HepG2 (cell line): ENCODE results near the gene WDR93. TPM values are rescaled to one million over a fixed set of nuclear protein-coding genes. Genes with fewer than 3 reads are reported as not detected.

Source experiments
- ATAC-seq: fragments of 200-7000 bp; cut with Tn5 transposase; 3 replicates; pipeline ENCODE4 v1.9.1; 2020; ENCODE audit warnings: mild to moderate bottlenecking, moderate library complexity
- BruUV-seq: library from RNA; stranded (reverse); fragments of 400-500 nt; replicated peaks from 2 replicates; lab custom pipeline; 2021; lab: Mats Ljungman, UMichigan
- CTCF ChIA-PET: fragments of 300-600 bp; formaldehyde crosslinking; extraction: SDS; loops from one replicate; lab custom pipeline; 2021; ENCODE audit warnings: low total read pairs, inconsistent platforms, low intra/inter-chr PET ratio; lab: Yijun Ruan, JAX
- POLR2A ChIA-PET: fragments of 350-600 bp; sonication (Branson Sonifier 250); formaldehyde crosslinking; loops from one replicate; lab custom pipeline; 2020; ENCODE audit warnings: antibody characterized with exemption, inconsistent platforms; lab: Yijun Ruan, JAX
- DNase-seq: peaks from one replicate; pipeline ENCODE4 v3.0.0-alpha.2; 2015; ENCODE audit warnings: low spot score
- FAIRE-seq: peaks from 3 replicates; lab custom pipeline; 2011; peaks lifted over from hg19 to GRCh38; lab: Jason Lieb, UNC
- H2AFZ ChIP-seq: one replicate; pipeline ENCODE4 v1.6.1; 2011; ENCODE audit warnings: low read length, inconsistent platforms
- H3K27ac ChIP-seq: fragments of 300-600 bp; 3 replicates; pipeline ENCODE4 v1.8.0; 2011; ENCODE audit warnings: mixed run types, mild to moderate bottlenecking, mixed read lengths, low read length, inconsistent platforms; ENCODE audit not compliant: insufficient read depth; ENCODE audit errors: extremely low read length
- H3K27me3 ChIP-seq, 2 experiments: fragments of 200-600 bp in 1 of 2; 2 replicates in 1 of 2; 3 replicates in 1 of 2; pipeline versions ENCODE4 v1.6.0 to v1.8.0; 2011; ENCODE audit warnings: low read length in 2 of 2, mild to moderate bottlenecking in 2 of 2, moderate library complexity in 2 of 2, inconsistent platforms in 1 of 2; ENCODE audit not compliant: insufficient read depth in 2 of 2, control insufficient read depth in 1 of 2
- H3K36me3 ChIP-seq, 2 experiments: fragments of 200-600 bp in 1 of 2; replicated peaks in 1 of 2; 2 replicates in 1 of 2; 3 replicates in 1 of 2; pipeline versions ENCODE4 v1.5.1 to v1.8.0; 2011; ENCODE audit warnings: low read length in 2 of 2, inconsistent platforms in 1 of 2; ENCODE audit not compliant: insufficient read depth in 2 of 2, control insufficient read depth in 1 of 2
- H3K4me1 ChIP-seq: 2 replicates; pipeline ENCODE4 v1.5.1; 2012; ENCODE audit warnings: low read length, inconsistent platforms; ENCODE audit not compliant: insufficient read depth
- H3K4me2 ChIP-seq: 2 replicates; pipeline ENCODE4 v1.6.0; 2011; ENCODE audit warnings: low read depth, low read length, inconsistent platforms
- H3K4me3 ChIP-seq, 3 experiments: fragments of 200-600 bp in 1 of 3; sonication (generic), shearing (Covaris generic) in 1 of 3; replicated peaks in 1 of 3; 2 replicates each; pipeline ENCODE4 v1.5.1; 2011 to 2016; ENCODE audit warnings: low read length in 3 of 3, inconsistent platforms in 2 of 3, low read depth in 2 of 3, mild to moderate bottlenecking in 2 of 3, control low read depth in 1 of 3, mixed read lengths in 1 of 3; ENCODE audit not compliant: insufficient read depth in 1 of 3
- H3K79me2 ChIP-seq: one replicate; pipeline ENCODE4 v1.6.1; 2011; ENCODE audit warnings: low read length, inconsistent platforms; ENCODE audit not compliant: insufficient read depth
- H3K9ac ChIP-seq: 2 replicates; pipeline ENCODE4 v1.6.0; 2011; ENCODE audit warnings: mild to moderate bottlenecking, low read depth, low read length, inconsistent platforms; ENCODE audit not compliant: insufficient read depth
- H3K9me3 ChIP-seq: 2 replicates; pipeline ENCODE4 v1.5.1; 2012; ENCODE audit warnings: mild to moderate bottlenecking, low read length
- H4K20me1 ChIP-seq: 2 replicates; pipeline ENCODE4 v1.6.0; 2011; ENCODE audit warnings: inconsistent platforms, mild to moderate bottlenecking, low read length, moderate library complexity; ENCODE audit not compliant: insufficient read depth
- ATF1 ChIP-seq: IDR thresholded peaks from 2 replicates; pipeline ENCODE4 v1.6.1; 2016; ENCODE audit warnings: mild to moderate bottlenecking, control low read depth
- CTCF ChIP-seq: sonication (generic); formaldehyde crosslinking; IDR thresholded peaks from 2 replicates; pipeline ENCODE4 v1.5.0; 2020; ENCODE audit warnings: mild to moderate bottlenecking, missing genetic modification reagents, moderate library complexity
- HNRNPUL1 ChIP-seq: fragments of 200-400 bp; formaldehyde crosslinking; IDR thresholded peaks from 2 replicates; pipeline ENCODE4 v1.6.1; 2017; ENCODE audit warnings: low read depth, mild to moderate bottlenecking, low read length, moderate library complexity
- NCOR1 ChIP-seq: fragments of 200-600 bp; sonication (generic); IDR thresholded peaks from 2 replicates; pipeline ENCODE4 v1.7.0; 2017; ENCODE audit warnings: antibody characterized with exemption, low read length, borderline replicate concordance
- NR1H2 ChIP-seq: sonication (generic); formaldehyde crosslinking; IDR thresholded peaks from 2 replicates; pipeline ENCODE4 v1.8.1; 2022; ENCODE audit warnings: low read depth, missing genetic modification reagents, borderline replicate concordance
- NR2C2 ChIP-seq: sonication (generic); formaldehyde crosslinking; IDR thresholded peaks from 2 replicates; pipeline ENCODE4 v1.4.0; 2020; ENCODE audit warnings: missing genetic modification reagents, mild to moderate bottlenecking, moderate library complexity, borderline replicate concordance
- PAF1 ChIP-seq: IDR thresholded peaks from 2 replicates; pipeline ENCODE4 v1.6.1; 2016; ENCODE audit warnings: missing genetic modification reagents, missing compliant biosample characterization
- POGK ChIP-seq: sonication (generic); formaldehyde crosslinking; conservative IDR thresholded peaks from 2 replicates; pipeline ENCODE4 v1.8.0; 2022; ENCODE audit warnings: mild to moderate bottlenecking, moderate library complexity, missing genetic modification reagents
- SP140L ChIP-seq: sonication (generic); formaldehyde crosslinking; IDR thresholded peaks from 2 replicates; pipeline ENCODE4 v1.4.0; 2020; ENCODE audit warnings: missing genetic modification reagents, borderline replicate concordance
- TOE1 ChIP-seq: sonication (generic); formaldehyde crosslinking; IDR thresholded peaks from 2 replicates; pipeline ENCODE4 v1.4.0; 2020; ENCODE audit warnings: mild to moderate bottlenecking, missing genetic modification reagents
- TRIM24 ChIP-seq: sonication (generic); formaldehyde crosslinking; IDR thresholded peaks from 2 replicates; pipeline ENCODE4 v1.8.0; 2022; ENCODE audit warnings: mild to moderate bottlenecking, missing genetic modification reagents
- ZBTB4 ChIP-seq: sonication (generic); formaldehyde crosslinking; IDR thresholded peaks from 2 replicates; pipeline ENCODE4 v1.4.0; 2020; ENCODE audit warnings: missing genetic modification reagents, mild to moderate bottlenecking, borderline replicate concordance
- ZKSCAN8 ChIP-seq: IDR thresholded peaks from 2 replicates; pipeline ENCODE4 v1.6.1; 2016; ENCODE audit warnings: borderline replicate concordance, missing genetic modification reagents, missing compliant biosample characterization
- ZNF12 ChIP-seq: sonication (generic); formaldehyde crosslinking; IDR thresholded peaks from 2 replicates; pipeline ENCODE4 v1.5.0; 2020; ENCODE audit warnings: missing genetic modification reagents
- ZNF563 ChIP-seq: sonication (generic); formaldehyde crosslinking; IDR thresholded peaks from 2 replicates; pipeline ENCODE4 v1.8.0; 2022; ENCODE audit warnings: mild to moderate bottlenecking, moderate library complexity, missing genetic modification reagents
- WGBS: methylation state at CpG from one replicate; pipeline ENCODE4 v1.1.6; 2017; ENCODE audit warnings: low lambda C conversion rate; 5-methylcytosine and 5-hydroxymethylcytosine counted together
- in situ Hi-C: cut with HindIII; loops from 2 replicates; pipeline ENCODE4 v1.10.0; 2017; ENCODE audit warnings: low pct_unique_long_range_greater_than_20kb; ENCODE audit not compliant: extremely low pct_ligation_motif_present
- intact Hi-C: fragments of 100-400 bp; cut with micrococcal nuclease; formaldehyde crosslinking; loops from one replicate; pipeline ENCODE4 v1.10.0; 2022; ENCODE audit not compliant: unreplicated experiment
- polyA plus RNA-seq, 8 experiments: library from polyadenylated mRNA; depleted of rRNA in 3 of 8; stranded (reverse) in 7 of 8; unstranded in 1 of 8; fragments of >200 nt; fragmentation: Illumina TruSeq in 4 of 8; extraction: Trizol in 4 of 8; gene quantifications; 2 replicates each; pipeline versions ENCODE4 v1.2.1 to v1.2.3, GENCODE V29; 2011 to 2016; ENCODE audit warnings: low read depth in 4 of 8, missing spikeins in 1 of 8, mixed read lengths in 1 of 8; ENCODE audit not compliant: insufficient read depth in 1 of 8
- total RNA-seq, 5 experiments: library from RNA; depleted of rRNA; stranded (reverse); fragments of >200 nt; fragmentation: Illumina TruSeq; extraction: Trizol; gene quantifications; 2 replicates each; pipeline ENCODE4 v1.2.3, GENCODE V29; 2016; ENCODE audit warnings: low read depth in 1 of 5

WDR93 gene
- total and polyA plus RNA-seq, 2 of the 13 experiments (the other 11 are each of a cell fraction or from before 2014, with no cell fraction given): 0.07 TPM; not detected in 1

- ChIA-PET POLR2A (interaction anchor here (1.5 kb wide), 1 partner anchor 32 kb away, joined by 5 read pairs; the partner anchor contains the start of gene ANPEP), CTCF (no interaction called here)
- Histone ChIP-seq H3K4me1 (peaks cover 73% of the 10 kb centered on the region), H4K20me1 (no peaks in the 10 kb centered on the region; the same call in 1 of the 2 replicates), H3K4me3 (no peak overlapping the region), H3K9me3 (no peaks in the 10 kb centered on the region), H3K27me3 (peaks cover 0 to 2% of the 10 kb centered on the region in 2 experiments; a peak in 3 of 5 replicates), H3K36me3 (peaks cover 3 to 26% of the 10 kb centered on the region in 2 experiments; a peak in 4 of 5 replicates), H2AFZ (no peak overlapping the region), H3K9ac (no peak overlapping the region), H3K79me2 (no peaks in the 10 kb centered on the region), H3K27ac (no peak overlapping the region), H3K4me2 (no peak overlapping the region)
- intact Hi-C loops: no loop called here
- ATAC-seq (peak; percentile 8), FAIRE-seq (no peak), DNase-seq (no peak)
- 96% methylated on average over 7 of the region's 14 CpGs for WGBS
- BruUV-seq: no TSS peak
- in situ Hi-C loops: no loop called here
- TF ChIP-seq ZNF563 (CRISPR knock-in tag) (no peak), POGK (CRISPR knock-in tag) (no peak), ZKSCAN8 (CRISPR knock-in tag) (no peak), TRIM24 (CRISPR knock-in tag) (no peak), NR2C2 (CRISPR knock-in tag) (no peak), HNRNPUL1 (no peak), SP140L (CRISPR knock-in tag) (no peak), CTCF (CRISPR knock-in tag) (no peak), TOE1 (CRISPR knock-in tag) (no peak), NCOR1 (no peak), ATF1 (no peak), NR1H2 (CRISPR knock-in tag) (no peak), ZBTB4 (CRISPR knock-in tag) (no peak), PAF1 (CRISPR knock-in tag) (no peak), ZNF12 (CRISPR knock-in tag) (no peak)
Observed at GRCh38 chr15:89783111-89783860, 92.7 kb downstream of the WDR93 start.
